Right atrium auricular region (tissue), 2 donors: ENCODE data around the gene GCDH. TPM values are rescaled to one million over a fixed set of nuclear protein-coding genes. Genes with fewer than 3 reads are reported as not detected.

Source experiments
- DNase-seq: peaks from one replicate; pipeline ENCODE4 v3.0.0-alpha.2; 2019; ENCODE audit warnings: low spot score
- H3K27ac ChIP-seq, 2 donors: fragments of 200-600 bp; sonication (generic); 1 replicate in 1 of 2; 2 replicates in 1 of 2; pipeline ENCODE4 v1.5.1; 2016 to 2019
- H3K27me3 ChIP-seq, 2 donors: fragments of 200-600 bp; sonication (generic); one replicate each; pipeline versions ENCODE4 v1.5.1 to v1.6.0; 2017 to 2019
- H3K36me3 ChIP-seq: fragments of 200-600 bp; sonication (generic); one replicate; pipeline ENCODE4 v1.5.1; 2016
- H3K4me1 ChIP-seq, 2 donors: fragments of 200-600 bp; sonication (generic); one replicate each; pipeline versions ENCODE4 v1.5.1 to v1.6.0; 2017 to 2019
- H3K4me3 ChIP-seq, 2 donors: fragments of 200-600 bp; sonication (generic); 1 replicate in 1 of 2; 2 replicates in 1 of 2; pipeline ENCODE4 v1.5.1; 2017 to 2019; ENCODE audit warnings: mild to moderate bottlenecking in 1 of 2, moderate library complexity in 1 of 2
- H3K9me3 ChIP-seq, 2 donors: fragments of 200-600 bp; sonication (generic); one replicate each; pipeline ENCODE4 v1.5.1; 2019
- total RNA-seq, 2 donors: library from RNA; depleted of rRNA; stranded (reverse); fragments of >200 nt; gene quantifications; one replicate each; pipeline ENCODE4 v1.1.0, GENCODE V29; 2016
- TF ChIP-seq, protein P1 (sequence below), 2 donors: fragments of 200-600 bp; sonication (generic); IDR thresholded peaks; one replicate each; pipeline ENCODE4 v1.5.1; 2019; ENCODE audit warnings: antibody characterized with exemption in 2 of 2

GCDH gene
- total RNA-seq, 2 donors from 2014 or later = 28.4 to 58.3 TPM

GRCh38 chr19:12944104-12944674 is 53.2 kb downstream of the GCDH start:
- Histone ChIP-seq H3K27me3 (no peaks in the 10 kb centered on the region), H3K27ac (no peak overlapping the region), H3K36me3 (peaks cover 72% of the 10 kb centered on the region), H3K4me1 (peaks cover 0 to 64% of the 10 kb centered on the region in 2 donors), H3K9me3 (no peaks in the 10 kb centered on the region), H3K4me3 (no peak overlapping the region)
- no peak for DNase-seq
- TF ChIP-seq, protein P1, sequence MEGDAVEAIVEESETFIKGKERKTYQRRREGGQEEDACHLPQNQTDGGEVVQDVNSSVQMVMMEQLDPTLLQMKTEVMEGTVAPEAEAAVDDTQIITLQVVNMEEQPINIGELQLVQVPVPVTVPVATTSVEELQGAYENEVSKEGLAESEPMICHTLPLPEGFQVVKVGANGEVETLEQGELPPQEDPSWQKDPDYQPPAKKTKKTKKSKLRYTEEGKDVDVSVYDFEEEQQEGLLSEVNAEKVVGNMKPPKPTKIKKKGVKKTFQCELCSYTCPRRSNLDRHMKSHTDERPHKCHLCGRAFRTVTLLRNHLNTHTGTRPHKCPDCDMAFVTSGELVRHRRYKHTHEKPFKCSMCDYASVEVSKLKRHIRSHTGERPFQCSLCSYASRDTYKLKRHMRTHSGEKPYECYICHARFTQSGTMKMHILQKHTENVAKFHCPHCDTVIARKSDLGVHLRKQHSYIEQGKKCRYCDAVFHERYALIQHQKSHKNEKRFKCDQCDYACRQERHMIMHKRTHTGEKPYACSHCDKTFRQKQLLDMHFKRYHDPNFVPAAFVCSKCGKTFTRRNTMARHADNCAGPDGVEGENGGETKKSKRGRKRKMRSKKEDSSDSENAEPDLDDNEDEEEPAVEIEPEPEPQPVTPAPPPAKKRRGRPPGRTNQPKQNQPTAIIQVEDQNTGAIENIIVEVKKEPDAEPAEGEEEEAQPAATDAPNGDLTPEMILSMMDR (IDR thresholded peaks at IDR 0.05) = no peak

DNA sequence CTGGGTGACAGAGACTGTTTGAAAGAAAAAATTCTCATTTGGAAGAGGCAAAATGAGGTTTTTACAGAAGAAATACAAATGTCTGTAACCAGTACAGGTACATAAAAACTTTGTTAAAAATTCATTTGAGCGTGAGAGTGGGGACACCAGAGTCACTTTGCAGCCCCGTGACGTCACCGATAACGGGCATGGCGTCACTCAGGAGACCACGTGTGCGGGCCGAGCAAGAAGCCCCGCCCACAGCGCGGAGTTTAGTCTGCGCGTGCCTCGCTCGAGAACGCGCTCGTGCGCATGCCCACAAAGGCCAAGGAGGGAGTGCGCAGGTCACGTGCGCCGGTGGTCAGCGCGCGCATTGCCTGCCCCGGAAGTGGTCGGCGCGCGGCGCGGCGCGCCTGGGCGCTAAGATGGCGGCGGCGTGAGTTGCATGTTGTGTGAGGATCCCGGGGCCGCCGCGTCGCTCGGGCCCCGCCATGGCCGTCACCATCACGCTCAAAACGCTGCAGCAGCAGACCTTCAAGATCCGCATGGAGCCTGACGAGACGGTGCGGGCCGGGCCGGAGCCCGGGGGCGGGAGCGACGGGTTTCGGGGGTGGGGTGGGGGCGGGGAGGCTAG is 54.6 kb downstream of the GCDH start, which contains the start of gene RAD23A:
Gene RAD23A (plus strand): TSS at position 384 of the 613 bp plus-strand sequence. CDS start 87 bp downstream, at position 471.
- peak; percentile 98 for DNase-seq
- peak within 1 kb of the TSS; percentile 95 to 96 for H3K27ac ChIP-seq
- peak within 1 kb of the TSS; percentile 94 to 95 for H3K4me3 ChIP-seq
- H3K4me1 ChIP-seq = peaks cover 0 to 51% of the 10 kb centered on the region in 2 donors
- peaks cover 76% of the 10 kb centered on the region for H3K36me3 ChIP-seq
- H3K27me3 ChIP-seq = no peaks in the 10 kb centered on the region
- no peaks in the 10 kb centered on the region for H3K9me3 ChIP-seq
- TF ChIP-seq, protein P1 (IDR thresholded peaks at IDR 0.05) = no peak

GRCh38 chr19:12946092-12946721 is 55.2 kb downstream of the GCDH start:
- no peaks in the 10 kb centered on the region for H3K9me3 ChIP-seq
- no peak for DNase-seq
- peaks cover 76% of the 10 kb centered on the region for H3K36me3 ChIP-seq
- H3K4me3 ChIP-seq = peak overlapping the region; percentile 94 to 95
- TF ChIP-seq, protein P1 (IDR thresholded peaks at IDR 0.05) = no peak
- peaks cover 0 to 45% of the 10 kb centered on the region in 2 donors for H3K4me1 ChIP-seq
- no peaks in the 10 kb centered on the region for H3K27me3 ChIP-seq
- H3K27ac ChIP-seq = peak overlapping the region; percentile 95 to 96

- peaks cover 76% of the 10 kb centered on the region for H3K36me3 ChIP-seq
- H3K27me3 ChIP-seq = no peaks in the 10 kb centered on the region
- TF ChIP-seq, protein P1 (IDR thresholded peaks at IDR 0.05) = no peak
- peaks cover 0 to 40% of the 10 kb centered on the region in 2 donors for H3K4me1 ChIP-seq
- H3K9me3 ChIP-seq = no peaks in the 10 kb centered on the region
- peak overlapping the region; percentile 94 to 95 for H3K4me3 ChIP-seq
- H3K27ac ChIP-seq = peak overlapping the region; percentile 95 to 96
- DNase-seq = no peak
Measured at GRCh38 chr19:12946731-12947496, 56.0 kb downstream of the GCDH start.

DNA sequence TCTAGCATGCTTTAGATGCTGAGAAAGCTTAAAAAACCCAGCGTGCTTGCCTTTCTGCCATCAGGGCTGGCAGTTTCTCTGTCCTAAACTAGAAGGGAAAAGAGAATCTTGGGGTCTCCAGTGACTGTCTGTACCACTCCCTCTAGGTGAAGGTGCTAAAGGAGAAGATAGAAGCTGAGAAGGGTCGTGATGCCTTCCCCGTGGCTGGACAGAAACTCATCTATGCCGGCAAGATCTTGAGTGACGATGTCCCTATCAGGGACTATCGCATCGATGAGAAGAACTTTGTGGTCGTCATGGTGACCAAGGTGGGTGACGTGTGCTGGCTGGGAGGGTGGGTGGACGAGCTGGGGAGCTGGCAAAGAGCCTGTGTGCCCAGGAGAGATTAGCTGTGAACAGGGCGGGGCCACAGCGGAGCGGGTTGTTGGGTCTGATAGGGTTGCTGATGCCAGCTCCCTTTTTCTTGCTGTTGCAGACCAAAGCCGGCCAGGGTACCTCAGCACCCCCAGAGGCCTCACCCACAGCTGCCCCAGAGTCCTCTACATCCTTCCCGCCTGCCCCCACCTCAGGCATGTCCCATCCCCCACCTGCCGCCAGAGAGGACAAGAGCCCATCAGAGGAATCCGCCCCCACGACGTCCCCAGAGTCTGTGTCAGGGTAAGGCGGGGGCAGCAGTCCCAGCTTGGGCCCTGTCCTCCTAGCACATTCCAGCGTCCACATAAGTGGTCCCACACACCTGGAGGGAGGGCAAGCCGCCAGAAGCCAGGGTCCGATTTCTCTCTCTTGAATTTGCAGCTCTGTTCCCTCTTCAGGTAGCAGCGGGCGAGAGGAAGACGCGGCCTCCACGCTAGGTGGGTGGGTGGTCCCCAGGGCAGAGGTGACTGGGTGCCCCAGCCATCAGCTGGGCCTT is 57.0 kb downstream of the GCDH start:
- H3K36me3 ChIP-seq = peaks cover 76% of the 10 kb centered on the region
- H3K4me3 ChIP-seq = no peak overlapping the region
- no peak overlapping the region for H3K27ac ChIP-seq
- no peaks in the 10 kb centered on the region for H3K9me3 ChIP-seq
- TF ChIP-seq, protein P1 (IDR thresholded peaks at IDR 0.05) = no peak
- no peaks in the 10 kb centered on the region for H3K27me3 ChIP-seq
- peaks cover 0 to 48% of the 10 kb centered on the region in 2 donors for H3K4me1 ChIP-seq
- DNase-seq = no peak
